GM12801 (cell line): ENCODE results near the gene TNIP1.

Source experiments
- TF ChIP-seq, protein P1 (sequence below): IDR thresholded peaks from one replicate; pipeline ENCODE4 v1.5.1; 2011; ENCODE audit warnings: control low read depth; ENCODE audit not compliant: insufficient read length; ENCODE audit errors: extremely low read depth

TNIP1 gene

DNA sequence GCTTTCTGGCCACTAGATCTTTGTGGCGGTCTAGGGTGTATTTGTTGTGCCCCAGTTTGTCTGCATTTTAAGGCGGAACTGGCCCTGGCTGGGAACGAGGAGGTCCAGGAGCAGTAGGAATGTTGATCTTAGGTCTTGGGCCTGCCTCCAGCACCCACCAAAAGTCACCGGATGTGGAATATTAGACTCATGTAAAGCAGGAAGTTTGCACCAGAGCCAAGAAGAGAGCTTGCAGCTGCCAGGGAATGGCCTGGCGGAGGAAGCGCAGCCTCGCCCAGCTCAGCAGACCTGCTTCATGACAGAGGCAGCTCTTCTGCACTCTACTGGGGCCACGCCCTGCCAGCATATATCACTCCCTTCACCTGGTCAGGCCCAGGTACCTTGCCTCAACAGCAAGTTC, 57.2 kb downstream of the TNIP1 start:
- TF ChIP-seq, protein P1, sequence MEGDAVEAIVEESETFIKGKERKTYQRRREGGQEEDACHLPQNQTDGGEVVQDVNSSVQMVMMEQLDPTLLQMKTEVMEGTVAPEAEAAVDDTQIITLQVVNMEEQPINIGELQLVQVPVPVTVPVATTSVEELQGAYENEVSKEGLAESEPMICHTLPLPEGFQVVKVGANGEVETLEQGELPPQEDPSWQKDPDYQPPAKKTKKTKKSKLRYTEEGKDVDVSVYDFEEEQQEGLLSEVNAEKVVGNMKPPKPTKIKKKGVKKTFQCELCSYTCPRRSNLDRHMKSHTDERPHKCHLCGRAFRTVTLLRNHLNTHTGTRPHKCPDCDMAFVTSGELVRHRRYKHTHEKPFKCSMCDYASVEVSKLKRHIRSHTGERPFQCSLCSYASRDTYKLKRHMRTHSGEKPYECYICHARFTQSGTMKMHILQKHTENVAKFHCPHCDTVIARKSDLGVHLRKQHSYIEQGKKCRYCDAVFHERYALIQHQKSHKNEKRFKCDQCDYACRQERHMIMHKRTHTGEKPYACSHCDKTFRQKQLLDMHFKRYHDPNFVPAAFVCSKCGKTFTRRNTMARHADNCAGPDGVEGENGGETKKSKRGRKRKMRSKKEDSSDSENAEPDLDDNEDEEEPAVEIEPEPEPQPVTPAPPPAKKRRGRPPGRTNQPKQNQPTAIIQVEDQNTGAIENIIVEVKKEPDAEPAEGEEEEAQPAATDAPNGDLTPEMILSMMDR, result no peak

DNA sequence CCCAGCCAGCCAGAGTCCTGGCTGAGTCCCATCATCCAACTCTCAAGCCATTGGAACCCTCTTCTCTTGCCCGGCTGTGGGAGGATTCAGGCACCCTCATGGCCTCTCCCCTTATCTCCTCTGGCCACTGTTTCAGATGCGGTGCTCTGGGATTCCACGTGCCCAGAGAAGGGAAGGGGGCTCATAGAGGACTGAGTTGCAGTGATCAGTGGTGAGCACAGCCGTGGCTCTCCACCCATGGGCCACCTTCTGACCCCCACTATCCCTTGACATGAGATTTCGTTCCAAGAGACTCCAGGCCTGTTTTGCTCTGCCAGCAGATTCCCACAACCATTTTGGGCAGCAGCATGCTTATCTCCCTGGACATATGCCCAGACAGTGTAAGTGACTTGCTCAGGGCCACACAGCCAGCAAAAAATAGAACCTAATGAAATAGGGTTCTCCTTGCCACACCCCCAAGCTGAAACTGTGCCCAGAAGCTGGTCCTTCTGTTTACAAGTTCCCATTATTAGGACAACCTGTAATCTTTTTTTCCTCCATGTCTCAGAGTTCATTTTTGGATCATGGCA, 57.7 kb downstream of the TNIP1 start:
- TF ChIP-seq, protein P1, result no peak

DNA sequence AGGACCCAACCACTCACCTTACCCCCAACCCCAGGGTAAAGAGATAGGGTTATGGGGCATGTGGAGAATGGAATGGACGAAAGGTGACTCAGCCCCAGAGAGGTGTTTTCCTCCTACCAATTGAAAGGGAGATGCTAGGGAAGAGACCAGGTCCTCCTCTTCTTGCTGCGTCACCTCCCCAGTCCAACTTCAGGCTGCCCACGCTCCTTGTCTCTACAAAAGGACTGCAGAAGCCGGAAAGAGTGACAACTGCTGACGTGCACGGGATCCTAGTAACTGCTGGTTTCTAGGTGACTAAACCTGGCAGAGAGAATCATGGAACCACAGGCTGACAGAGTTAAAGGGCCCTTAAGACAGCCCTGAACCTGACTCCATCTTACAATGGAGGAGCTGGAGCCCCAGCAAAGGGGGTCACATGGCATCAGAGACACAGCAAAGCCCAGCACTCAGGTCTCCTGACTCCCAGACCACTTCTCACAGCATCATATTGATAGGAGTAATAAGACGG, 58.3 kb downstream of the TNIP1 start:
- TF ChIP-seq, protein P1, result no peak

DNA sequence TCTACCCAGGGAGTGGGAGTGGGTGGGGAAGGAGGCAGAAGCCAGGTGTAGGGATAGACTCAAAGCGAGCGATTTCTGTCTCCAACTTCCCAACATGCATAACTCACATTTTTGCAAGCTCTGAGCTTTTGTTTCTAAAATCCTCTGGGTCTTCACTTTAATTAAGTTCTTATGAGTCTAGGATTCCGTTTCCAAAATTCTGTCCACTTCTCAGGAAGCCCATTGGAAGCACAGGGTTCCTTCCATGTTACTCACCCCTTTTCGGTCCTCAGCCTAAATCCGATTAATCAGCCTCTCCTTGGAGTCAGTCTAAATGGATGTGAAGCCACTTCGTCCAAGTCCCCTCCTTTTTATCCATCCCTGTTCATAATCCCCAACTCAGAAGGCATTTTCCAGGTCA, 59.1 kb downstream of the TNIP1 start:
- TF ChIP-seq, protein P1, result no peak

DNA sequence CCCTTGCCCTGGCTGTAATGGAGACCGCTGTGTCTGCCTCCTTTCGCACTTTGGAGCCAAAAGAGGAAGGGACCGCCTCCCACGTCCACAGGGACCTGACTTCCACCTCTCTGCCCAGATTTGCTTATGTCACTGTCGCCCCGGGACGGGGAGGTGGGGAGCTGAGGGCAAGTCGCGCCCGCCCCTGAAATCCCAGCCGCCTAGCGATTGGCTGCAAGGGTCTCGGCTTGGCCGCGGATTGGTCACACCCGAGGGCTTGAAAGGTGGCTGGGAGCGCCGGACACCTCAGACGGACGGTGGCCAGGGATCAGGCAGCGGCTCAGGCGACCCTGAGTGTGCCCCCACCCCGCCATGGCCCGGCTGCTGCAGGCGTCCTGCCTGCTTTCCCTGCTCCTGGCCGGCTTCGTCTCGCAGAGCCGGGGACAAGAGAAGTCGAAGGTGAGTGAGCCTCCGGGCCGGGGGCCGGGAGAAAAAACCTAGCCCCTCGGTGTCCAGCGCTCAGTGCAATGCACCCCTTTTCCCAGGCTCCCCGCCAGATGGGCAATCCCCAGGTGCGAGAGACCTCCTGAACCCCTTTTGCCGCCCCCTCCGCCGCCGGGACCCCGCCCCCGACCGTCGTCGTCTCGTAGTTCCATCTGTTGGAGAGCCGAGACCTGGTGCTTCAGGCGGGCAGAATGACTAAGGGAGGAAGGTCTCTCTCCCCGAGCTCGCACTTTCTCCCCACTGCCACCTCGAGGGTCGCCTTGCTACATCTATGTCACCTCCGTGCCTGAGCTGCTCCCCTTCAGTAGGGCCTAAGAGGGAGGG, 60.3 kb downstream of the TNIP1 start, which contains the start of gene GPX3:
TSS of gene GPX3 (plus strand) at position 288 of the 807 bp plus-strand sequence. CDS start at position 352, 64 bp downstream.
- TF ChIP-seq, protein P1, result no peak

DNA sequence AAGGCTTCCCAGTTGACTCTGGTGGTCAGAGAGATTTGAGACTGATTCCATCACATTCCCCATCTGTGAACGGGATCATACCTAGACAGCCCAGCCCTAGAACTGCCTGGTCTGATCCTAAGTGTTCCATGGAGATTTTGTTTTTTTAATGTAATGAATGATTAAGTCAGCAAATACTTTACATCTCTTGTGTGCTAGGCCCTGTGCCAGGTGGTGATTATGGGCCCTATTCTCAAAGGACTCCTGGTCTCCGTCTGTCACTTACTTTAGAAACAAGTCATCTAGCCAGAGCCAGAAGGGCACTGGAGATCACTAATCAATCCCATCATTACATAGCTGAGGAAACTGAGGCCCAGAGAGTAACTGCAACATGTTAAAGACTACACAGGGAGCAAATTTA, 61.5 kb downstream of the TNIP1 start:
- TF ChIP-seq, protein P1, result no peak

DNA sequence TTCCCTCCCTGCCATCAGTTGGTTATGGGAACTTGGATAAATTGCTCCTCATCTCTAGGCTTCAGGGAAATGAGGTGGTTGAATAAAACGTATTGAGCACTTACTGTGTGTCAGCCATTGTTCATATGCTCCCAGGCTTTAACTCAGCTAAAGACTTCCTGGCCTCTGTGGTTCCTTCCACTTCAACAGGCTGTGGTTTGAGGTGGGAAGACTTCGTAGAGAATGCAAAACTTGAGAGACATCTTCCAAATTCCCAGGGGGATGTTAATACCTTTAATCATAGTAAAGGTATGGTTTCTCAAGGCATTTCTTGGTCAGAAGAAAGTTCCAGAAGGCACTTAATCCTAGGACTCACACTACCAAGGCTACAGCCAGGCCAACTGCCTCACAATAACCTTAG, 62.0 kb downstream of the TNIP1 start:
- TF ChIP-seq, protein P1, result no peak
